Ectodermal cell (in vitro differentiated cells): ENCODE results near the gene UFD1.

ENCODE experiments used
- H3K27ac ChIP-seq: 2 replicates; pipeline ENCODE4 v1.7.0; 2013; ENCODE audit warnings: mild to moderate bottlenecking, low read depth, low read length; ENCODE audit not compliant: insufficient read depth, poor library complexity, severe bottlenecking
- H3K27me3 ChIP-seq: 2 replicates; pipeline ENCODE4 v1.7.0; 2013; ENCODE audit warnings: mild to moderate bottlenecking, low read length; ENCODE audit not compliant: insufficient read depth, control insufficient read depth, poor library complexity, severe bottlenecking
- H3K36me3 ChIP-seq: one replicate; pipeline ENCODE4 v1.7.0; 2013; ENCODE audit warnings: low read length; ENCODE audit not compliant: control insufficient read depth, insufficient read depth
- H3K4me1 ChIP-seq: one replicate; pipeline ENCODE4 v1.7.0; 2013; ENCODE audit warnings: low read length; ENCODE audit not compliant: control insufficient read depth, insufficient read depth
- H3K4me3 ChIP-seq: 2 replicates; pipeline ENCODE4 v1.7.0; 2013; ENCODE audit warnings: low read depth, low read length, control low read depth; ENCODE audit not compliant: insufficient read depth
- H3K9me3 ChIP-seq: 2 replicates; pipeline ENCODE4 v1.7.0; 2013; ENCODE audit warnings: mild to moderate bottlenecking, low read length, moderate library complexity; ENCODE audit not compliant: control insufficient read depth
- WGBS, 2 experiments: methylation state at CpG; one replicate each; pipeline ENCODE4 v1.1.7; 2013; ENCODE audit warnings: missing lambda C conversion rate in 2 of 2; 5-methylcytosine and 5-hydroxymethylcytosine counted together

UFD1 gene

DNA sequence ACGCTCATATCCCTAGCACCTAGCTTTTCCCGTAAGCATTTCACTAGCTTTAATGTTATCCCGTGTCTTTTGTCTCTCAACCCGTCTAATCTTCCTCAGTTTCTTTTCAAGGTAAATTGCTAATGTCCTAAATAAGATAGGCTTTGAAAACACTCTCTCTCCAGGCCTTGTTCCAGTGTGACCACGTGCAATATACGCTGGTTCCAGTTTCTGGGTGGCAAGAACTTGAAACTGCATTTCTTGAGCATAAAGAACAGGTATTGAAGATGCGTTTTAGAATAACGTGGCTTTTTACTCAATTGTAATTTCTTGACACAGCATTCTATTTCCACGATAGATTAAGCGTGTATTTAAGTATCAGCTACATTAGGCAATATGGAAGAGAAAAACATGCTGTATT, 1.8 kb upstream of the UFD1 start:
- no peaks in the 10 kb centered on the region for H3K9me3 ChIP-seq
- peaks cover 20% of the 10 kb centered on the region for H3K36me3 ChIP-seq
- H3K27ac ChIP-seq = no peak overlapping the region
- peaks cover 16% of the 10 kb centered on the region for H3K4me1 ChIP-seq
- 79 to 80% methylated on average over 10 of the region's 10 CpGs for WGBS, 2 experiments
- no peaks in the 10 kb centered on the region for H3K27me3 ChIP-seq
- peak overlapping the region; percentile 70 for H3K4me3 ChIP-seq

DNA sequence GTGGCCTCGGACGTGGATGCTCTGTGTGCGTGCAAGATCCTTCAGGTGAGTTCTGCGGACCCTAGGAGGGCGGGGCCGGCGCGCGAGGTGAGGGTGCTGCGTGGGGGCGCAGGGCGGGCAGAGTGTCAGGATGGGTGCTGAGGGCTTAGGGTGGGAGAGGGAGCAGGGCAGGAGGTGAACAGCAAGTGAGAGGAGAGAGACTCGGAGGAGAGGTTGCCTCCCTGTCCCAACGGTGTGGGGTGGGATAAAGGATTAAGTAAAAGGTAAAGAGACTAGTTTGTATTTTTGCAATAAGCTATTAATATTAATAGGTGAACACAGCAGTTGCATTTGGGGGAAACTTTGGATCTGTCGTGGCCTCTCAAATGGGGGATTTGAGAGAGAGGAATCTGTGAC, 1.2 kb upstream of the UFD1 start:
- H3K4me1 ChIP-seq = peaks cover 16% of the 10 kb centered on the region
- no peaks in the 10 kb centered on the region for H3K27me3 ChIP-seq
- H3K36me3 ChIP-seq = peaks cover 14% of the 10 kb centered on the region
- H3K27ac ChIP-seq = no peak overlapping the region
- H3K4me3 ChIP-seq = peak overlapping the region; percentile 70
- no peaks in the 10 kb centered on the region for H3K9me3 ChIP-seq
- WGBS, 2 experiments = 1% methylated on average over 15 of the region's 15 CpGs

DNA sequence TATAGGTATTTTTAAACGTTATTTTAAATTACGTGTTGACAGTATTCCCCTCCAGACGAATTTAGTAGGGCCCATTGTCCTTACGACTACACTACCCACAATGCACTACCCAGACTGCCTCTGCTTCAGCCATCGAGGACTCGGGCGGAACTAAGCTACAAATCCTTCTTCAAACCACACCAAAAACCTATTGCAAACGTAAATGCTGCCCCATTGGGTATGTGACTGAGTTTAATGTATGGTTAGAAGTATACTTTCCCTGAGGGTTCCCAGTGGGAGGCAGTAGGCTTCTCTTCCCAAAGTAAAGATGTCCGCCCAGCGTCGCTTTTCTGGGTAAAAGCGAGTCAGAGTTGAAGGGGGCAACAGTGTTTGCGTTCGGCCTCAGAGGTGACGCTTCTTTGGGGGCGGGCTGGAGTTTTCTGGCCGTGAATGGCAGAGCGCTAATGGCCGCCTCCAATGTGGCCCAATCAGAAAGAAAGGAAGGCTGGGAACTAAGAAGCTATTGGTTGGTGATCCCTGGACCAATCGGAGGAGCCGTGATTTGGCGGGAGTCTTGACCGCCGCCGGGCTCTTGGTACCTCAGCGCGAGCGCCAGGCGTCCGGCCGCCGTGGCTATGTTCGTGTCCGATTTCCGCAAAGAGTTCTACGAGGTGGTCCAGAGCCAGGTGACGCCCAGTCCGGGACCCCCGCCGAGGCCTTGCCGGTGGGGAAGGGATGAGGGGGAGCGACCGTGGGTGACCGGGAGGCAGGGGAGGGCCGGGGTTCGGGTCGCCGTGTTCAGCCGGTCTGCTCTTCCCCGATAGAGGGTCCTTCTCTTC, 571 bp upstream of the UFD1 start, which contains the start of gene CDC45:
Gene CDC45, plus strand, starts transcription at position 566 of the 818 bp plus-strand sequence. Its CDS starts 49 bp downstream, at position 615.
- peak within 1 kb of the TSS; percentile 99 for H3K27ac ChIP-seq
- H3K4me3 ChIP-seq = peak within 1 kb of the TSS; percentile 70
- no peaks in the 10 kb centered on the region for H3K9me3 ChIP-seq
- peaks cover 16% of the 10 kb centered on the region for H3K4me1 ChIP-seq
- no peaks in the 10 kb centered on the region for H3K27me3 ChIP-seq
- WGBS, 2 experiments = 0 to 1% methylated on average over 49 to 50 of the region's 50 CpGs
- peaks cover 11% of the 10 kb centered on the region for H3K36me3 ChIP-seq

- Histone ChIP-seq H3K9me3 (no peaks in the 10 kb centered on the region), H3K27me3 (no peaks in the 10 kb centered on the region), H3K27ac (peak overlapping the region; percentile 99), H3K4me3 (peak overlapping the region; percentile 70), H3K36me3 (peaks cover 5% of the 10 kb centered on the region), H3K4me1 (peaks cover 16% of the 10 kb centered on the region)
- WGBS, 2 experiments = 6 to 7% methylated on average over 29 to 31 of the region's 31 CpGs
Observed at GRCh38 chr22:19478045-19478900, 720 bp downstream of the UFD1 start.

DNA sequence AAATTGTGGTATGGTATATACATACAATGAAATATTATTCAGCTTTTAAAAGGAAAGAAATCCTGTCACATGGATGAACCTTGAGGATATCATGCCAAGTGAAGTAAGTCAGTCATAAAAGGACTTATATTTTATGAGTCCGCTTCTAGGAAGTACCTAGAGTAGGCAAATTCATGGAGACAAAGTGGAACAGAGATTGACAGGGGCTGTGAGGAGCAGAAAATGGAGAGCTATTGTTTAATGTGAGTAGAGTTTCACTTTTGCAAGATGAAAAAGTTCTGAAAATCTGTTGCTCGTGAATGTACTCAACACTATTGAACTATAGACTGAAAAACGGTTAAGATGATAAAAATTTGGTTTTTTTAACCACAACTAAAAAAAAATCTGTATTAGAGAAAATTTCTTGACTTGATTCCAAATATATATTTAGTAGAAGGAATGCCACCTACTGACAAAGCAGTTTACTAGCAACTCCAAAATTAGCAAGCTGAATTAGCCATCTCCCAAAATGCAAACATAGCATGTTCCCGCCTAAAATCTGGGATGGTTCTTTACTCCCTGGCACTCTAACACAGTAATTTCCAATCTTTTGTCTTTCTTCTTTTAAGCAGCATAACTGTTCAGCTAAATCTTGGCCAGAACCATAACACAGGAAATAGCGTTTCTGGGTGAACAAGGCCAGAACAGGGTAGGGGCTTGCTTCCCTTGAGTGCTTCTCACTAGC, 1.5 kb downstream of the UFD1 start:
- WGBS, 2 experiments = 77 to 88% methylated on average over 4 of the region's 5 CpGs
- Histone ChIP-seq H3K4me3 (peak overlapping the region; percentile 70), H3K27me3 (no peaks in the 10 kb centered on the region), H3K27ac (no peak overlapping the region), H3K36me3 (peaks cover 5% of the 10 kb centered on the region), H3K4me1 (peaks cover 16% of the 10 kb centered on the region), H3K9me3 (no peaks in the 10 kb centered on the region)

DNA sequence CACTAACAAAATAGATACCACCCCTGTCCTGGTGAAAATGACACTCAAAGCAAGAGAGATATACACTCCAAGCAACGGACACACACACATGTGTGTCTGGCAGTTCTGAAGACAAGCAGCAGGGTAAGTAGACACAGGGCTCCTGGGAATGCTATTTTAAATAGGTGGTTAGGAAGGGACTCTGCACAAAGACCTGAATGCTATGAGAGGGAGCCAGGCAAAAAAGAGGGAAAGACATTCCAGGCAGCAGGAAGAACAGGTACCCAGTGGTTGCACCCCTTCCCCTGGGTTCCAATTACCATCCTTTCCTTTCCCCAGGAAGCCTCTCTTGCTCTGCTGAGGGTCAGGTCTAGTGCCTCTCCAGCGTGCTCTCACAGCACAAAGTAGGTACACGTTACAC, 3.0 kb downstream of the UFD1 start:
- Histone ChIP-seq H3K4me1 (peaks cover 15% of the 10 kb centered on the region), H3K36me3 (peaks cover 7% of the 10 kb centered on the region), H3K27ac (no peak overlapping the region), H3K4me3 (no peak overlapping the region), H3K9me3 (no peaks in the 10 kb centered on the region), H3K27me3 (no peaks in the 10 kb centered on the region)
- WGBS, 2 experiments = 90 to 96% methylated on average over 3 of the region's 3 CpGs

DNA sequence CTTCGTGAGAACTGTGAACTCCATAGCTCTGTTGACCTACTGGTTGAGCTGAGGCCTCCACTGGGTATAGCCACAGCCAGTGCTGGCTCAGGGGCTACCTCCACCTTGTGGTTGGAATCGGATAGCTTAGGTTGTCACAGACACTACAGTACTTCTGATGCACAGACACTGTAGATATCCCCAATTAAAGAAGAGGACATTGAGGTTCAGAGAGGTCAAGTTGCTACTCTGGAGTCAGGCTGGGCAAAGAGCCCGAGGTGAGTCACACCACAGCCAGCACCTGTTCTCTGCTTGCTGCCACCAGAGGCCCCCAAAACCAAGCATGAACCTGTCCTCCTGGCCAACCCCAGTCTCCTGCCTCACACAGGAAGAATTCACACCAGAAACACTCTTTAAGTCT, 5.4 kb downstream of the UFD1 start:
- WGBS, 2 experiments = 91 to 95% methylated on average over 3 of the region's 3 CpGs
- H3K27ac ChIP-seq = no peak overlapping the region
- H3K9me3 ChIP-seq = no peaks in the 10 kb centered on the region
- H3K36me3 ChIP-seq = peaks cover 20% of the 10 kb centered on the region
- H3K27me3 ChIP-seq = no peaks in the 10 kb centered on the region
- H3K4me1 ChIP-seq = peaks cover 5% of the 10 kb centered on the region
- no peak overlapping the region for H3K4me3 ChIP-seq

GRCh38 chr22:19472233-19472632, 6.8 kb downstream of the UFD1 start:
- no peaks in the 10 kb centered on the region for H3K27me3 ChIP-seq
- H3K4me3 ChIP-seq = no peak overlapping the region
- no peaks in the 10 kb centered on the region for H3K4me1 ChIP-seq
- no peaks in the 10 kb centered on the region for H3K9me3 ChIP-seq
- H3K27ac ChIP-seq = no peak overlapping the region
- WGBS, 2 experiments = 94 to 95% methylated on average over 8 of the region's 8 CpGs
- peaks cover 27% of the 10 kb centered on the region for H3K36me3 ChIP-seq

- WGBS, 2 experiments = 94 to 95% methylated on average over 11 of the region's 11 CpGs
- H3K27ac ChIP-seq = no peak overlapping the region
- H3K4me3 ChIP-seq = no peak overlapping the region
- no peaks in the 10 kb centered on the region for H3K9me3 ChIP-seq
- no peaks in the 10 kb centered on the region for H3K27me3 ChIP-seq
- H3K36me3 ChIP-seq = peaks cover 33% of the 10 kb centered on the region
- no peaks in the 10 kb centered on the region for H3K4me1 ChIP-seq
Observed at GRCh38 chr22:19471572-19471971, 7.4 kb downstream of the UFD1 start.
